A549 treated with AZD9567 at 1 μM for 4 hours (cell line): ENCODE results near the gene TEX11. TPM values are rescaled to one million over a fixed set of nuclear protein-coding genes. Genes with fewer than 3 reads are reported as not detected.

Experiments used
- total RNA-seq: library from RNA; stranded (reverse); fragments of 200-300 nt; extraction: Qiagen RNA extraction; gene quantifications from 5 replicates; pipeline ENCODE4 v1.2.3, GENCODE V29; 2022; ENCODE audit not compliant: insufficient read depth

Gene TEX11
- not detected in 5 replicates for total RNA-seq

GRCh38 chrX:70908541-70908940 is at the start of gene TEX11:
Gene TEX11 (minus strand): TSS chrX:70908711. CDS start chrX:70907789, 922 bp downstream.

Other genes starting within 250 kb of the TEX11 start
- not detected in 5 replicates for gene SLC7A3, start 22.4 kb upstream of the TEX11 start, total RNA-seq
- 69.5 to 82.9 TPM (median 70.4 TPM) in 5 replicates for gene SNX12, start 159.6 kb upstream of the TEX11 start, total RNA-seq
- 1.1 to 2.5 TPM (median 1.2 TPM) in 5 replicates for gene FOXO4, start 187.1 kb upstream of the TEX11 start, total RNA-seq
- not detected in 5 replicates for gene CXorf65, start 198.0 kb upstream of the TEX11 start, total RNA-seq
- gene IL2RG, start 202.9 kb upstream of the TEX11 start, total RNA-seq: 0.10 to 0.39 TPM (median 0.18 TPM) in 4 of 5 replicates, not detected in the other
- 8.3 to 14.2 TPM (median 10.5 TPM) in 5 replicates for gene MED12, start 209.9 kb upstream of the TEX11 start, total RNA-seq
- 0.87 to 2.1 TPM (median 1.1 TPM) in 5 replicates for gene NLGN3, start 236.1 kb upstream of the TEX11 start, total RNA-seq